Measurements from ENCODE around the gene ADH1C. TPM values are rescaled to one million over a fixed set of nuclear protein-coding genes. Genes with fewer than 3 reads are reported as not detected.

The ADH1C gene
- total RNA-seq, 2 donors from 2014 or later: 1.7 to 14.5 TPM

- no peaks in the 10 kb centered on the region for H3K27me3 ChIP-seq (replicated peaks; ENCODE audit: insufficient read depth)
- H3K36me3 ChIP-seq: no peaks in the 10 kb centered on the region
- TF ChIP-seq, protein P1, sequence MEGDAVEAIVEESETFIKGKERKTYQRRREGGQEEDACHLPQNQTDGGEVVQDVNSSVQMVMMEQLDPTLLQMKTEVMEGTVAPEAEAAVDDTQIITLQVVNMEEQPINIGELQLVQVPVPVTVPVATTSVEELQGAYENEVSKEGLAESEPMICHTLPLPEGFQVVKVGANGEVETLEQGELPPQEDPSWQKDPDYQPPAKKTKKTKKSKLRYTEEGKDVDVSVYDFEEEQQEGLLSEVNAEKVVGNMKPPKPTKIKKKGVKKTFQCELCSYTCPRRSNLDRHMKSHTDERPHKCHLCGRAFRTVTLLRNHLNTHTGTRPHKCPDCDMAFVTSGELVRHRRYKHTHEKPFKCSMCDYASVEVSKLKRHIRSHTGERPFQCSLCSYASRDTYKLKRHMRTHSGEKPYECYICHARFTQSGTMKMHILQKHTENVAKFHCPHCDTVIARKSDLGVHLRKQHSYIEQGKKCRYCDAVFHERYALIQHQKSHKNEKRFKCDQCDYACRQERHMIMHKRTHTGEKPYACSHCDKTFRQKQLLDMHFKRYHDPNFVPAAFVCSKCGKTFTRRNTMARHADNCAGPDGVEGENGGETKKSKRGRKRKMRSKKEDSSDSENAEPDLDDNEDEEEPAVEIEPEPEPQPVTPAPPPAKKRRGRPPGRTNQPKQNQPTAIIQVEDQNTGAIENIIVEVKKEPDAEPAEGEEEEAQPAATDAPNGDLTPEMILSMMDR (IDR thresholded peaks at IDR 0.05): no peak
- no peak for TF ChIP-seq POLR2AphosphoS5 (IDR thresholded peaks at IDR 0.05)
- TF ChIP-seq POLR2A (IDR thresholded peaks at IDR 0.05): no peak
- no peaks in the 10 kb centered on the region for H3K9me3 ChIP-seq
- intact Hi-C loops (cut with DNase I): loop anchor here (5.0 to 10.0 kb wide), 2 partner anchors 52 to 245 kb away; partner anchors contain the start of gene ADH5
- no peak overlapping the region for H3K27ac ChIP-seq
- no peak for DNase-seq (ENCODE audit: low spot score)
- no peak overlapping the region for H3K4me3 ChIP-seq
- WGBS: 80% methylated on average over 2 of the region's 2 CpGs
- no peaks in the 10 kb centered on the region for H3K4me1 ChIP-seq (replicated peaks)
Measured at GRCh38 chr4:99329876-99330275, 22.7 kb downstream of the ADH1C start.

DNA sequence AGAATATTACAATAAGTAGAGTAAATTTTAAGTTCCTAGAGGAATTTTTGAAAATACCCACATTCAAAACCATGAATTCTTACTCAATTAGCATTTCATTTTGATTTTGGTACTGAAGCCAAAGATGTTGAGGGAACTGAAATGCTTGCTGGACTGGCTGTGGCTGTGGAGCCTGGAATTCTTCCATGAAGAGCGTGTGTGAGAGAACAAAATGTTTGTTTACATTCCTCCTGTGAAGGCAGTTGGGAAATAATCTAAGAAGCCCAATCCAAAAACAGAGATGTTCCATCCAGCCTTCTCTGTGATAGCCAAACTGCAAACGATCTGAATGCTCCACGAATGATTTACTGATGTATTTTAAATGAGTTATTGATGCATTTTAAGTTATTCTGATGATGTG is 27.6 kb downstream of the ADH1C start:
- no peak overlapping the region for H3K4me3 ChIP-seq
- H3K27ac ChIP-seq: peak overlapping the region; percentile 65 to 78
- intact Hi-C loops (cut with DNase I): loop anchor here (5.0 to 10.0 kb wide), 2 partner anchors 57 to 240 kb away; partner anchors contain the start of gene ADH5
- no peaks in the 10 kb centered on the region for H3K9me3 ChIP-seq
- no peaks in the 10 kb centered on the region for H3K27me3 ChIP-seq (replicated peaks; ENCODE audit: insufficient read depth)
- DNase-seq (ENCODE audit: low spot score): peak; percentile 89
- H3K4me1 ChIP-seq (replicated peaks): no peaks in the 10 kb centered on the region
- no peaks in the 10 kb centered on the region for H3K36me3 ChIP-seq
- 6% methylated on average over 3 of the region's 3 CpGs for WGBS
- peak; percentile 95 for TF ChIP-seq POLR2AphosphoS5 (IDR thresholded peaks at IDR 0.05)
- TF ChIP-seq, protein P1 (IDR thresholded peaks at IDR 0.05): no peak

DNA sequence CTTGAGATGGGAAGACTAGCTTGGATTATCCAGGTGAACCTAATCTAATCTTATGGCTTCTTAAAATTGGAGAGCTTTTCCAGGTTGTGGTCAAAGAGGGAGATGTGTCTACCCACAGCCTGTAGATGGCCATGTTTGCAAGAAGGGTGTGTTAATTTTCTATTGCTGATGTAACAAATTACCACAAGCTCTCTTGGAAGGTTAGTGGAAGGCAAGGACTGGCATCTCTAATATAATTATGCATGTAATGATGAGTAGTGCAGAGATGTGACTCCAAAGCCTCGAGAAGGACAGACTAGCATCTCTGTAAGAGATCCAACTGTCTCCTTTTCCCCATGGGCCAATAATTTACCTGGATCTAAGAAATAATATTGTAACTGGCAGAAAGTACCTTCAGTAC is 28.2 kb downstream of the ADH1C start:
- Histone ChIP-seq H3K9me3 (no peaks in the 10 kb centered on the region), H3K36me3 (no peaks in the 10 kb centered on the region), H3K27ac (peak overlapping the region; percentile 65 to 78), H3K4me3 (no peak overlapping the region), H3K4me1 (replicated peaks) (no peaks in the 10 kb centered on the region), H3K27me3 (replicated peaks; ENCODE audit: insufficient read depth) (no peaks in the 10 kb centered on the region)
- intact Hi-C loops (cut with DNase I): loop anchor here (10.0 kb wide), 1 partner anchor 240 kb away; the partner anchor contains the start of gene ADH5
- 38% methylated on average over 1 of the region's 1 CpG for WGBS
- DNase-seq (ENCODE audit: low spot score): no peak
- TF ChIP-seq POLR2AphosphoS5 (IDR thresholded peaks at IDR 0.05) (no peak), POLR2A (IDR thresholded peaks at IDR 0.05) (no peak)
- TF ChIP-seq, protein P1 (IDR thresholded peaks at IDR 0.05): no peak

DNA sequence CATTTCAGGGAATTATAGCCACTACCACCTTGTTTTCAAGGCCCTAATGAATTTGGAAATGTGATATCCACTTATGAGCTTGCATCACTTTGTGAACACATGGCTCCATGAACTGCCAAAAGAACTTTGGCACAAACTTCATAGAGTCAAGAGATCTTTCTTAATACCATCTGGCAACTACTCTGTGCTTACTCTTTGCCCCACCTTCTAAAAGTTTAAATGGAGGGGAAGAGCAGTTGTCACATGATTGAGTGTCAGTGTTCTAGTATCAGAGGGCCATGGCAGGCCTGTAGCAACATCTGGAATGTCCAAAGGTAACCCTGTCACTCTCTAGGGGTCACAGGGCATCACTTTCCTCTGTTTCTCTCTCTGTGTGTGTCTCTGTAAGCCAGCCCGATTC is 28.8 kb downstream of the ADH1C start:
- H3K4me3 ChIP-seq: no peak overlapping the region
- WGBS: 89% methylated on average over 1 of the region's 1 CpG
- H3K4me1 ChIP-seq (replicated peaks): no peaks in the 10 kb centered on the region
- peak overlapping the region; percentile 65 to 78 for H3K27ac ChIP-seq
- TF ChIP-seq, protein P1 (IDR thresholded peaks at IDR 0.05): no peak
- TF ChIP-seq POLR2AphosphoS5 (IDR thresholded peaks at IDR 0.05): peak; percentile 92
- no peak for TF ChIP-seq POLR2A (IDR thresholded peaks at IDR 0.05)
- H3K9me3 ChIP-seq: no peaks in the 10 kb centered on the region
- no peaks in the 10 kb centered on the region for H3K27me3 ChIP-seq (replicated peaks; ENCODE audit: insufficient read depth)
- peak; percentile 60 for DNase-seq (ENCODE audit: low spot score)
- H3K36me3 ChIP-seq: no peaks in the 10 kb centered on the region
- intact Hi-C loops (cut with DNase I): loop anchor here (10.0 kb wide), 1 partner anchor 239 kb away; the partner anchor contains the start of gene ADH5

Measured in prostate gland (tissue), 2 donors.